Measurements from ENCODE around the gene POU2F1.

DNA sequence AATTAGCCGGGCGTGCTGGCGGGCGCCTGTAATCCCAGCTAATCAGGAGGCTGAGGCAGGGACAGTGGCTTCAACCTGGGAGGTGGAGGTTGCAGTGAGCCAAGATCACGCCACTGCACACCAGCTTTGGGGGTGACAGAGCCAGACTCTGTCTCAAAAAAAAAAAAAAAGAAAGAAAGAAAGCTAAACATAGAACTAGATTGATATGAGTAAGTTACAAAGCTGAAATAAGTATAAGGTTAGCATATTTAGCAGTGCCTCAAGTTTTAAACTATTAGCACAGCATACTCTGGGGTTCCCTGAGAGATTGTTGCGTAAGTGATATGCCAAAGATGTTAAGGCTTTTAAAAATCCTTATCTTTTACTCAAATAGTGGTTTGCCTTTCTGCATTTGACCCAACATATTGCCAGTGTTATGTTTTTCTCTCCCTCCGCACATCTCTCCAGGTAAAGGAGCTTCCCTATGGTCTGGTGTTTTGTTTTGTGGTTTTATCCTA, 171.6 kb downstream of the POU2F1 start:
- TF ChIP-seq POLR2A (IDR thresholded peaks at IDR 0.05) (no peak), EP300 (IDR thresholded peaks at IDR 0.05) (no peak)
- TF ChIP-seq, protein P1, sequence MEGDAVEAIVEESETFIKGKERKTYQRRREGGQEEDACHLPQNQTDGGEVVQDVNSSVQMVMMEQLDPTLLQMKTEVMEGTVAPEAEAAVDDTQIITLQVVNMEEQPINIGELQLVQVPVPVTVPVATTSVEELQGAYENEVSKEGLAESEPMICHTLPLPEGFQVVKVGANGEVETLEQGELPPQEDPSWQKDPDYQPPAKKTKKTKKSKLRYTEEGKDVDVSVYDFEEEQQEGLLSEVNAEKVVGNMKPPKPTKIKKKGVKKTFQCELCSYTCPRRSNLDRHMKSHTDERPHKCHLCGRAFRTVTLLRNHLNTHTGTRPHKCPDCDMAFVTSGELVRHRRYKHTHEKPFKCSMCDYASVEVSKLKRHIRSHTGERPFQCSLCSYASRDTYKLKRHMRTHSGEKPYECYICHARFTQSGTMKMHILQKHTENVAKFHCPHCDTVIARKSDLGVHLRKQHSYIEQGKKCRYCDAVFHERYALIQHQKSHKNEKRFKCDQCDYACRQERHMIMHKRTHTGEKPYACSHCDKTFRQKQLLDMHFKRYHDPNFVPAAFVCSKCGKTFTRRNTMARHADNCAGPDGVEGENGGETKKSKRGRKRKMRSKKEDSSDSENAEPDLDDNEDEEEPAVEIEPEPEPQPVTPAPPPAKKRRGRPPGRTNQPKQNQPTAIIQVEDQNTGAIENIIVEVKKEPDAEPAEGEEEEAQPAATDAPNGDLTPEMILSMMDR (IDR thresholded peaks at IDR 0.05), result no peak

Data from suprapubic skin (tissue), 3 donors.